Duodenal mucosa (tissue), 2 donors: Measurements from ENCODE around the gene CPB2.

Source experiments
- H3K27ac ChIP-seq: one replicate; pipeline ENCODE4 v1.7.0; 2013; ENCODE audit warnings: low read depth, low read length
- H3K27me3 ChIP-seq, 2 donors: one replicate each; pipeline ENCODE4 v1.7.0; 2013; ENCODE audit warnings: low read length in 2 of 2, control low read depth in 1 of 2; ENCODE audit not compliant: insufficient read depth in 2 of 2, control insufficient read depth in 1 of 2
- H3K36me3 ChIP-seq, 2 donors: one replicate each; pipeline ENCODE4 v1.7.0; 2013; ENCODE audit warnings: low read length in 2 of 2, control low read depth in 1 of 2; ENCODE audit not compliant: insufficient read depth in 2 of 2, control insufficient read depth in 1 of 2
- H3K4me1 ChIP-seq, 2 donors: one replicate each; pipeline ENCODE4 v1.7.0; 2013; ENCODE audit warnings: low read length in 2 of 2, control low read depth in 1 of 2; ENCODE audit not compliant: insufficient read depth in 2 of 2, control insufficient read depth in 1 of 2
- H3K4me3 ChIP-seq, 2 donors: one replicate each; pipeline ENCODE4 v1.7.0; 2013; ENCODE audit warnings: low read length in 2 of 2, low read depth in 1 of 2
- H3K9ac ChIP-seq, 2 donors: one replicate each; pipeline ENCODE4 v1.7.0; 2013; ENCODE audit warnings: low read length in 2 of 2, low read depth in 1 of 2
- H3K9me3 ChIP-seq, 2 donors: one replicate each; pipeline ENCODE4 v1.7.0; 2013; ENCODE audit warnings: low read length in 2 of 2, control low read depth in 1 of 2; ENCODE audit not compliant: control insufficient read depth in 1 of 2

CPB2 gene

DNA sequence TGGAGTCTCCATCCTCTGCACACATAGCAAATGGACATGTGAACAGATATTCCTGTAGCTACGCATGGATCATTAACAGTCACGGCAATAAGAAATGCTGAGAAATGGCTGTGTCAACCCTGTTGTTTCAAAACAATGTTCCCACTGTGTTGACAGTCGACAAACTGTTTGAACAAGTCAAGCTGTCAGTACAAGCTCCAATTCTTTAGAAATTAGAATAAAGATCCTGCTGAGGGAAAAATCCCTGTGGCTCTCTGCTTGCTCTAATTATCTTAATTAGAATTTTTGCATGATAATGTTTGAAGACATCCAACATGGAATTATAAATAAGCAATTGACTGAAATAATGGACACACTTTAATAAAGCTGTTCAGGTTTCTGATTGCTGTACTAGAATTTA lies 37.9 kb upstream of the CPB2 start:
- Histone ChIP-seq H3K27me3 (no peaks in the 10 kb centered on the region), H3K4me1 (no peaks in the 10 kb centered on the region), H3K27ac (no peak overlapping the region), H3K36me3 (peaks cover 0 to 3% of the 10 kb centered on the region in 2 donors), H3K9ac (no peak overlapping the region), H3K4me3 (no peak overlapping the region), H3K9me3 (no peaks in the 10 kb centered on the region)

DNA sequence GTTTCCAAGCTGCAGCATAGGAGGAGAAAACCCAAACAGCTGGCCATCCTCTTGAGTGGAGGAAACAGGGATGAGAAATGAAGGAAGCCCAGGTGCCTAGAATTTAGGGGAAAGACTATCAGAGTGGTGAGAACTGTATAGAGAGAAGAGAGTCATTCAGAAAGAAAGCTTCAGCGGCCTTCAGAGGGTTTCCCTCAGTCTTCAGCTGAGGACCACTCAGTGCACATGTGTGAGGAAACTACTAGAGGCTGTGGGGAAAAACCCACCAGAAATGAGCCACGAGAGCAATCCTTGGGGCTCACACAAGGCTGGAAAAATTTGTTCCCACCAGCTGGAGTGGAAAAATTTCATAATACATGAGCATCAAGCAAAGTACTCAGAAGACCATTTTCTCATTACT lies 35.2 kb upstream of the CPB2 start:
- Histone ChIP-seq H3K9ac (no peak overlapping the region), H3K4me3 (no peak overlapping the region), H3K27me3 (no peaks in the 10 kb centered on the region), H3K4me1 (no peaks in the 10 kb centered on the region), H3K36me3 (peaks cover 0 to 6% of the 10 kb centered on the region in 2 donors), H3K9me3 (no peaks in the 10 kb centered on the region), H3K27ac (no peak overlapping the region)

DNA sequence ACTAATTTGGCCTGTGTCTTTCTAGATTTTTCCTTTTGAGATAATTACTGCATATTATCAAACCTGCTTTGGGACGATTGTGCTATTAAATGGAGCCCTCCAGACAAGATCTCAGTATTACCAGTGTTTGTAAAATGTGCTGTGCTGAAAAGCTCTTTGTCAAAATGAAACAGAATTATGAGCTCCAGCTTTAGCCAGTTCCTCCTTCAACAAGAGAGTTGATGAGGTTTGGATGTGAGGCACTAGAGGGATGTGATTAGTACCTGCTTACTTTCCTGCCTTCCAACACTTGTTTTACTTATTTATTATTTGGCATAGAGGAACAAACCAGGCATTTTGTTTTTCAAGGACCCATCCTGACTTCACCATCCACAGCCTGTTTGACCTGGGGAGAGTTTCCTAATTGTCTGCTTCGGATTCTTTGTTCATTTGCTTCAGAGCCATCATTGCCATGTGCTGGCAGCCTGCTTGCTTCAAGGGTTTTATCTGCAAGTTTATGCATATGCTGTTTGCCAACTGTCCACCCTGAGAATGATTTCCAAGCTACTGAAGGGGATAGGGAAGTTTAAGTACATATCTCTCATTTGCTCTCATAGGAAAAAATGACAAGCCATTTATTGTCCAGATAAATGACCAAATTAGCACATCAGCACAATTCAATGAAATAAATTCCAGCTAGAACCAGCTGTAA lies 32.9 kb upstream of the CPB2 start:
- H3K36me3 ChIP-seq, result peaks cover 0 to 6% of the 10 kb centered on the region in 2 donors
- no peaks in the 10 kb centered on the region for H3K9me3 ChIP-seq
- no peaks in the 10 kb centered on the region for H3K4me1 ChIP-seq
- no peak overlapping the region for H3K27ac ChIP-seq
- H3K9ac ChIP-seq, result no peak overlapping the region
- H3K27me3 ChIP-seq, result no peaks in the 10 kb centered on the region
- H3K4me3 ChIP-seq, result no peak overlapping the region

GRCh38 chr13:46136688-46137087 lies 31.9 kb upstream of the CPB2 start:
- Histone ChIP-seq H3K4me1 (no peaks in the 10 kb centered on the region), H3K36me3 (peaks cover 0 to 6% of the 10 kb centered on the region in 2 donors), H3K27me3 (no peaks in the 10 kb centered on the region), H3K27ac (no peak overlapping the region), H3K4me3 (no peak overlapping the region), H3K9me3 (no peaks in the 10 kb centered on the region), H3K9ac (no peak overlapping the region)

DNA sequence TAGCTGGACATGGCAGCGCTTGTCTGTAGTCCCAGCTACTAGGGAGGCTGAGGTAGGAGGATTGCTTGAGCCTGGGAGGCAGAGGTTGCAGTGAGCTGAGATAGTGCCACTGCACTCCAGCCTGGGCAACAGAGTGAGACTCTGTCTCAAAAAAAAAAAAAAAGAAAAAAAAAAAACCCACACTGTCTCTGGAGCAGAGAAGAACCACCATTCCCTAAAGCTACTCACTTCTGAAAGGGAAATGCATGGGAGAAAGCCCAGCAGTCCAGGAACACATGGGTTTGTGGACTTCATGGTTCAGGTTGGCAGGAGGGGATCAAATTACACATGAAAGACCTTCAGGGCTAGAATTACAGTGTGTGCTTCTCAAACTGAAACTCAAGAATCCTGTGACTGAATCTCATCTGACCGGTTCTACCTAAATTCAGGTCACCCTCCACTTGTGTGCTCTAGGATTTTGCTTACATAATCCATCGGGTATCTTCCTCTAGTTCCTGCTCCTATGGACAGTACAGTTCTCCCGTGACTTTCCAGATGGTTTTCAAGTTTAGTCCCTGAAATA lies 30.2 kb upstream of the CPB2 start:
- H3K4me3 ChIP-seq, result no peak overlapping the region
- no peaks in the 10 kb centered on the region for H3K4me1 ChIP-seq
- no peaks in the 10 kb centered on the region for H3K9me3 ChIP-seq
- no peaks in the 10 kb centered on the region for H3K27me3 ChIP-seq
- no peak overlapping the region for H3K27ac ChIP-seq
- H3K36me3 ChIP-seq, result peaks cover 0 to 6% of the 10 kb centered on the region in 2 donors
- no peak overlapping the region for H3K9ac ChIP-seq

DNA sequence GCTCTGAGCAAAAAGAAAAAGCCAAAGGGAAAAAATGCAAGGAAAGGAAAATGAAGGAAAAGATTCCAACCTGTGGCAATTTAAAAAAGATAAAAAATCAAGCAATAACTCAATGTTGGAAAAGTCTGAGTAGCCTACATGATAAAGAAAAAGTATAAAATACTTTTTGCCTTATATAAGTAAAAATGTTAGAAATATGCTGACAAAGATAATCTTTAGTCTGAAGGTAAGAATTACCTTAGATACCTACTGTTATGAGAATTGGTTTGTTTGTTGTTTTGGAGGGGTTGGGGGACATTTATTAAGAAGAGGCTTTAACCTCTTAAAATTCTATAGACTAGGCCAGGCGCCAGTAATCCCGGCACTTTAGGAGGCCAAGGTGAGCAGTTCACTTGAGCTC lies 29.7 kb upstream of the CPB2 start:
- no peaks in the 10 kb centered on the region for H3K27me3 ChIP-seq
- no peak overlapping the region for H3K9ac ChIP-seq
- H3K4me1 ChIP-seq, result no peaks in the 10 kb centered on the region
- no peak overlapping the region for H3K4me3 ChIP-seq
- H3K27ac ChIP-seq, result no peak overlapping the region
- H3K9me3 ChIP-seq, result no peaks in the 10 kb centered on the region
- peaks cover 0 to 6% of the 10 kb centered on the region in 2 donors for H3K36me3 ChIP-seq

- H3K27me3 ChIP-seq, result no peaks in the 10 kb centered on the region
- no peak overlapping the region for H3K27ac ChIP-seq
- no peak overlapping the region for H3K4me3 ChIP-seq
- no peaks in the 10 kb centered on the region for H3K4me1 ChIP-seq
- H3K9ac ChIP-seq, result no peak overlapping the region
- H3K36me3 ChIP-seq, result peaks cover 0 to 4% of the 10 kb centered on the region in 2 donors
- H3K9me3 ChIP-seq, result no peaks in the 10 kb centered on the region
Measured at GRCh38 chr13:46132109-46132508, 27.3 kb upstream of the CPB2 start.

- Histone ChIP-seq H3K9me3 (no peaks in the 10 kb centered on the region), H3K36me3 (peaks cover 0 to 1% of the 10 kb centered on the region in 2 donors), H3K27me3 (no peaks in the 10 kb centered on the region), H3K27ac (no peak overlapping the region), H3K4me3 (no peak overlapping the region), H3K9ac (no peak overlapping the region), H3K4me1 (no peaks in the 10 kb centered on the region)
Measured at GRCh38 chr13:46131705-46132104, 26.9 kb upstream of the CPB2 start.

DNA sequence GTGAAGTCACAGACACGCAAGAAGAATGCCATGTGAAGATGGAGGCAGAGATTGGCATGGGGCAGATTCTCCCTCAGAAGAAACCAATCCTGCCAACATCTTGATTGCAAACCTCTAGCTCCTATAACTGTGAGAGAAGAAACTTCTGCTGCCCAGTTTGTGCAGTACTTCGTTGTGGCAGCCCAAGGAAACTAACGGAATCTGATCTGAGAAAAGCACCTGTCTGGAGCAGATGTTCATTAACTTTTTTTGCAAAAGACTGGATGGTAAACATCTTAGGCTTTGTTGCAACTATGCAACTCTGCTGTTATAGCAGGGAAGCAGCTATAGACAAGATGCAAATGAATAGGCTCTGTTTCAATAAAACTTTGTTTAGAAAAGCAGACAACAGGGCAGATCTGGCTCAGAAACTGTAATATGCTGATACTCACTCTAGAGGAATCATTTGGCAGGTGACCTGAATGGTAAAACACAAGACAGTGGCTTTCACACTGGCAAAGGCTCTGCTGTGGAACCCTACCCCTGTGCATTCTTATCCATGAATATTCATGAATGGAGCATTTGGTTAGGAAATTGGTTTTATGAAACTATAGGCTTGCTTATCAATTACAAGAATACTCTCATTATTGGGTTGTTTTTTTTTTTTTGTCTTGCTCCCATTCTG lies 25.3 kb upstream of the CPB2 start:
- H3K27ac ChIP-seq, result no peak overlapping the region
- H3K9me3 ChIP-seq, result no peaks in the 10 kb centered on the region
- no peak overlapping the region for H3K4me3 ChIP-seq
- H3K27me3 ChIP-seq, result no peaks in the 10 kb centered on the region
- no peaks in the 10 kb centered on the region for H3K4me1 ChIP-seq
- H3K36me3 ChIP-seq, result no peaks in the 10 kb centered on the region
- no peak overlapping the region for H3K9ac ChIP-seq

GRCh38 chr13:46129124-46129523 lies 24.3 kb upstream of the CPB2 start:
- H3K9ac ChIP-seq, result no peak overlapping the region
- H3K4me3 ChIP-seq, result no peak overlapping the region
- no peaks in the 10 kb centered on the region for H3K4me1 ChIP-seq
- H3K9me3 ChIP-seq, result no peaks in the 10 kb centered on the region
- no peaks in the 10 kb centered on the region for H3K27me3 ChIP-seq
- no peaks in the 10 kb centered on the region for H3K36me3 ChIP-seq
- H3K27ac ChIP-seq, result no peak overlapping the region
